Measurements from ENCODE around the gene FGA. TPM values are rescaled to one million over a fixed set of nuclear protein-coding genes. Genes with fewer than 3 reads are reported as not detected.

Gene FGA
- total and polyA plus RNA-seq, 10 of the 15 experiments (the other 5 are each of a cell fraction or from before 2014, with no cell fraction given), result 3.6 TPM; not detected in 9

DNA sequence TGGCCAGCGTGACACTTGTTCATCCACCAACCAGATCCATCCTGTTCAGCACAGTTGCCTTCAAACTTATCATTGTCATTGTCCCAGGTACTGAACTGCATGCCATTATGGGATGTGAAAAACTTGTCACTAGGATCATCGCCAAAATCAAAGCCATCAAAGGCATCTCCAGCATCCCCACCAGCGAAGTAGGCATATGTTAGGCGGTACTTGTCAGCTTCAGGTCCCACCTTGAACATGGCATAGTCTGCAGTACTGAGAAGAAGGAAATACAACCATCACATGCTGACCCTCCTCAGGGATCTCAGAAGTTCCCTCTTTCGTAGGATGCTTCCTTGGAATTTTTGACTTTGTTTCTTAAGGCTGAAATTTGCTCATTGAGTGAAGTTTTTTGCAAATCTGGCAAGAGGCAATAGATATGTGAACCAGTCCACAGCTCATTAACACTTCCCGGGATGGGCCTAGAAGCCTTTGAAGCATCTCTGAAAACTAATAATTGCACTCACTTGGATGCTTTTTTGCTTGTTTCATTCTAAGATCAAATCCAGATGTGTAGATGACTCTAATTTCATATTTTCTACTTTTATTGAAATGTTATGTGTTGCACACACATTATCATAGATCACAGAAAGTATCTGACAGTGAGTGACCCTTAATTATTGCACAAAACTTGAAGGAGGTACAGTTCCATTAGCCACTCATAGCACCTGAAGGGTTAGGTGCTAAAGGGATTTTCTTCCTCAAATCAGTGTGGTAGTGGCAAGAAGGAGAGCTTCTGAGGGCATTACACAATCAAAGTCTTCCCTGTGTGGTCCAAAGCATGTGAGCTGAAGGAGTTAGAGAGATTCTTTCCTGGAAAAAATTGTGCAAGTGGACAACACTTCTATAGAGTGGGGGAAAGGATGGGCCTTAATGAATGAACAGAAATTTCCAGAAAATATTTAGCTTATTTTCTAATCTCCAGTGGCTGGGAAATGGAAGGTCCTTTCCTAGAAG is 16.5 kb upstream of the FGA start:
- ChIA-PET RAD21 (ENCODE audit: unreplicated experiment) (no interaction called here), SMC1A (ENCODE audit: uncharacterized antibody, unreplicated experiment) (interaction anchor here (0.7 kb wide), 1 partner anchor 13 kb away, joined by 3 read pairs; no protein-coding TSS in a partner anchor), POLR2A (no interaction called here), CTCF (interaction anchor here (1.0 to 1.6 kb wide), 2 partner anchors 12 to 13 kb away, joined by 3 to 7 read pairs; no protein-coding TSS in a partner anchor)
- H3K4me2 ChIP-seq (ENCODE audit: control insufficient read depth, insufficient read depth), result no peak overlapping the region
- H3K27me3 ChIP-seq (replicated peaks in 1 of 2; ENCODE audit: control insufficient read depth in 2 of 2, insufficient read depth in 2 of 2, low read length in 1 of 2), result no peaks in the 10 kb centered on the region
- no peak overlapping the region for H3K27ac ChIP-seq (ENCODE audit: control insufficient read depth, insufficient read depth)
- BruUV-seq (replicated peaks), result no TSS peak
- ATAC-seq (no peak), FAIRE-seq (no peak), DNase-seq (ENCODE audit: low read depth, low spot score) (no peak)
- H3K9ac ChIP-seq (ENCODE audit: control insufficient read depth, insufficient read depth, low read length), result no peak overlapping the region
- intact Hi-C loops (cut with micrococcal nuclease; ENCODE audit: unreplicated experiment) (no loop called here), in situ Hi-C loops (cut with MboI) (no loop called here)
- no peaks in the 10 kb centered on the region for H3K4me1 ChIP-seq (ENCODE audit: control insufficient read depth, insufficient read depth, low read length)
- H2AFZ ChIP-seq (ENCODE audit: control insufficient read depth, low read depth, low read length), result no peak overlapping the region
- no peaks in the 10 kb centered on the region for H3K79me2 ChIP-seq (ENCODE audit: control insufficient read depth, insufficient read depth, low read length)
- H4K20me1 ChIP-seq (ENCODE audit: control insufficient read depth, insufficient read depth), result no peaks in the 10 kb centered on the region
- no peaks in the 10 kb centered on the region for H3K9me3 ChIP-seq (replicated peaks; ENCODE audit: control insufficient read depth, insufficient read depth, low read length)
- H3K4me3 ChIP-seq, result no peak overlapping the region
- 24% methylated on average over 6 of the region's 6 CpGs for WGBS (ENCODE audit: insufficient coverage, insufficient replicate concordance, low lambda C conversion rate, missing lambda C conversion rate)
- no peaks in the 10 kb centered on the region for H3K36me3 ChIP-seq (ENCODE audit: control insufficient read depth in 2 of 2, insufficient read depth in 2 of 2, low read length in 1 of 2)
- TF ChIP-seq ZNF384 (IDR thresholded peaks at IDR 0.05; ENCODE audit: borderline replicate concordance, low read depth, low read length) (no peak), CHD1 (IDR thresholded peaks at IDR 0.05; ENCODE audit: low read depth, low read length) (no peak), SREBF1 (IDR thresholded peaks at IDR 0.05; ENCODE audit: low read length) (no peak), MAX (IDR thresholded peaks at IDR 0.05; ENCODE audit: low read depth, low read length) (no peak), NFIC (IDR thresholded peaks at IDR 0.05; ENCODE audit: low read depth, low read length) (no peak)
- TF ChIP-seq, protein P1, sequence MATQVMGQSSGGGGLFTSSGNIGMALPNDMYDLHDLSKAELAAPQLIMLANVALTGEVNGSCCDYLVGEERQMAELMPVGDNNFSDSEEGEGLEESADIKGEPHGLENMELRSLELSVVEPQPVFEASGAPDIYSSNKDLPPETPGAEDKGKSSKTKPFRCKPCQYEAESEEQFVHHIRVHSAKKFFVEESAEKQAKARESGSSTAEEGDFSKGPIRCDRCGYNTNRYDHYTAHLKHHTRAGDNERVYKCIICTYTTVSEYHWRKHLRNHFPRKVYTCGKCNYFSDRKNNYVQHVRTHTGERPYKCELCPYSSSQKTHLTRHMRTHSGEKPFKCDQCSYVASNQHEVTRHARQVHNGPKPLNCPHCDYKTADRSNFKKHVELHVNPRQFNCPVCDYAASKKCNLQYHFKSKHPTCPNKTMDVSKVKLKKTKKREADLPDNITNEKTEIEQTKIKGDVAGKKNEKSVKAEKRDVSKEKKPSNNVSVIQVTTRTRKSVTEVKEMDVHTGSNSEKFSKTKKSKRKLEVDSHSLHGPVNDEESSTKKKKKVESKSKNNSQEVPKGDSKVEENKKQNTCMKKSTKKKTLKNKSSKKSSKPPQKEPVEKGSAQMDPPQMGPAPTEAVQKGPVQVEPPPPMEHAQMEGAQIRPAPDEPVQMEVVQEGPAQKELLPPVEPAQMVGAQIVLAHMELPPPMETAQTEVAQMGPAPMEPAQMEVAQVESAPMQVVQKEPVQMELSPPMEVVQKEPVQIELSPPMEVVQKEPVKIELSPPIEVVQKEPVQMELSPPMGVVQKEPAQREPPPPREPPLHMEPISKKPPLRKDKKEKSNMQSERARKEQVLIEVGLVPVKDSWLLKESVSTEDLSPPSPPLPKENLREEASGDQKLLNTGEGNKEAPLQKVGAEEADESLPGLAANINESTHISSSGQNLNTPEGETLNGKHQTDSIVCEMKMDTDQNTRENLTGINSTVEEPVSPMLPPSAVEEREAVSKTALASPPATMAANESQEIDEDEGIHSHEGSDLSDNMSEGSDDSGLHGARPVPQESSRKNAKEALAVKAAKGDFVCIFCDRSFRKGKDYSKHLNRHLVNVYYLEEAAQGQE (IDR thresholded peaks at IDR 0.05; ENCODE audit: low read depth, low read length), result no peak
- TF ChIP-seq, protein P2, sequence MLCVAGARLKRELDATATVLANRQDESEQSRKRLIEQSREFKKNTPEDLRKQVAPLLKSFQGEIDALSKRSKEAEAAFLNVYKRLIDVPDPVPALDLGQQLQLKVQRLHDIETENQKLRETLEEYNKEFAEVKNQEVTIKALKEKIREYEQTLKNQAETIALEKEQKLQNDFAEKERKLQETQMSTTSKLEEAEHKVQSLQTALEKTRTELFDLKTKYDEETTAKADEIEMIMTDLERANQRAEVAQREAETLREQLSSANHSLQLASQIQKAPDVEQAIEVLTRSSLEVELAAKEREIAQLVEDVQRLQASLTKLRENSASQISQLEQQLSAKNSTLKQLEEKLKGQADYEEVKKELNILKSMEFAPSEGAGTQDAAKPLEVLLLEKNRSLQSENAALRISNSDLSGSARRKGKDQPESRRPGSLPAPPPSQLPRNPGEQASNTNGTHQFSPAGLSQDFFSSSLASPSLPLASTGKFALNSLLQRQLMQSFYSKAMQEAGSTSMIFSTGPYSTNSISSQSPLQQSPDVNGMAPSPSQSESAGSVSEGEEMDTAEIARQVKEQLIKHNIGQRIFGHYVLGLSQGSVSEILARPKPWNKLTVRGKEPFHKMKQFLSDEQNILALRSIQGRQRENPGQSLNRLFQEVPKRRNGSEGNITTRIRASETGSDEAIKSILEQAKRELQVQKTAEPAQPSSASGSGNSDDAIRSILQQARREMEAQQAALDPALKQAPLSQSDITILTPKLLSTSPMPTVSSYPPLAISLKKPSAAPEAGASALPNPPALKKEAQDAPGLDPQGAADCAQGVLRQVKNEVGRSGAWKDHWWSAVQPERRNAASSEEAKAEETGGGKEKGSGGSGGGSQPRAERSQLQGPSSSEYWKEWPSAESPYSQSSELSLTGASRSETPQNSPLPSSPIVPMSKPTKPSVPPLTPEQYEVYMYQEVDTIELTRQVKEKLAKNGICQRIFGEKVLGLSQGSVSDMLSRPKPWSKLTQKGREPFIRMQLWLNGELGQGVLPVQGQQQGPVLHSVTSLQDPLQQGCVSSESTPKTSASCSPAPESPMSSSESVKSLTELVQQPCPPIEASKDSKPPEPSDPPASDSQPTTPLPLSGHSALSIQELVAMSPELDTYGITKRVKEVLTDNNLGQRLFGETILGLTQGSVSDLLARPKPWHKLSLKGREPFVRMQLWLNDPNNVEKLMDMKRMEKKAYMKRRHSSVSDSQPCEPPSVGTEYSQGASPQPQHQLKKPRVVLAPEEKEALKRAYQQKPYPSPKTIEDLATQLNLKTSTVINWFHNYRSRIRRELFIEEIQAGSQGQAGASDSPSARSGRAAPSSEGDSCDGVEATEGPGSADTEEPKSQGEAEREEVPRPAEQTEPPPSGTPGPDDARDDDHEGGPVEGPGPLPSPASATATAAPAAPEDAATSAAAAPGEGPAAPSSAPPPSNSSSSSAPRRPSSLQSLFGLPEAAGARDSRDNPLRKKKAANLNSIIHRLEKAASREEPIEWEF (IDR thresholded peaks at IDR 0.05; ENCODE audit: insufficient replicate concordance, low read depth, low read length), result no peak
- TF ChIP-seq, protein P3, sequence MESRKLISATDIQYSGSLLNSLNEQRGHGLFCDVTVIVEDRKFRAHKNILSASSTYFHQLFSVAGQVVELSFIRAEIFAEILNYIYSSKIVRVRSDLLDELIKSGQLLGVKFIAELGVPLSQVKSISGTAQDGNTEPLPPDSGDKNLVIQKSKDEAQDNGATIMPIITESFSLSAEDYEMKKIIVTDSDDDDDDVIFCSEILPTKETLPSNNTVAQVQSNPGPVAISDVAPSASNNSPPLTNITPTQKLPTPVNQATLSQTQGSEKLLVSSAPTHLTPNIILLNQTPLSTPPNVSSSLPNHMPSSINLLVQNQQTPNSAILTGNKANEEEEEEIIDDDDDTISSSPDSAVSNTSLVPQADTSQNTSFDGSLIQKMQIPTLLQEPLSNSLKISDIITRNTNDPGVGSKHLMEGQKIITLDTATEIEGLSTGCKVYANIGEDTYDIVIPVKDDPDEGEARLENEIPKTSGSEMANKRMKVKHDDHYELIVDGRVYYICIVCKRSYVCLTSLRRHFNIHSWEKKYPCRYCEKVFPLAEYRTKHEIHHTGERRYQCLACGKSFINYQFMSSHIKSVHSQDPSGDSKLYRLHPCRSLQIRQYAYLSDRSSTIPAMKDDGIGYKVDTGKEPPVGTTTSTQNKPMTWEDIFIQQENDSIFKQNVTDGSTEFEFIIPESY (IDR thresholded peaks at IDR 0.05), result no peak
- TF ChIP-seq, protein P4, sequence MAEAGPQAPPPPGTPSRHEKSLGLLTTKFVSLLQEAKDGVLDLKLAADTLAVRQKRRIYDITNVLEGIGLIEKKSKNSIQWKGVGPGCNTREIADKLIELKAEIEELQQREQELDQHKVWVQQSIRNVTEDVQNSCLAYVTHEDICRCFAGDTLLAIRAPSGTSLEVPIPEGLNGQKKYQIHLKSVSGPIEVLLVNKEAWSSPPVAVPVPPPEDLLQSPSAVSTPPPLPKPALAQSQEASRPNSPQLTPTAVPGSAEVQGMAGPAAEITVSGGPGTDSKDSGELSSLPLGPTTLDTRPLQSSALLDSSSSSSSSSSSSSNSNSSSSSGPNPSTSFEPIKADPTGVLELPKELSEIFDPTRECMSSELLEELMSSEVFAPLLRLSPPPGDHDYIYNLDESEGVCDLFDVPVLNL (IDR thresholded peaks at IDR 0.05; ENCODE audit: low read depth, low read length), result no peak

Measured in GM12878 (cell line).